HepG2 (cell line): Measurements from ENCODE around the gene ARL6IP4. TPM values are rescaled to one million over a fixed set of nuclear protein-coding genes. Genes with fewer than 3 reads are reported as not detected.

Experiments
- AKNA ChIP-seq: sonication (generic); formaldehyde crosslinking; IDR thresholded peaks from 2 replicates; pipeline ENCODE4 v1.4.0; 2020; ENCODE audit warnings: missing genetic modification reagents, borderline replicate concordance
- CREBL2 ChIP-seq: sonication (generic); formaldehyde crosslinking; IDR thresholded peaks from 2 replicates; pipeline ENCODE4 v1.8.1; 2023; ENCODE audit warnings: missing genetic modification reagents, mild to moderate bottlenecking, borderline replicate concordance
- DNMT1 ChIP-seq: sonication (generic); formaldehyde crosslinking; IDR thresholded peaks from 2 replicates; pipeline ENCODE4 v1.5.1; 2020; ENCODE audit warnings: mild to moderate bottlenecking, missing genetic modification reagents
- ELF3 ChIP-seq: IDR thresholded peaks from 2 replicates; pipeline ENCODE4 v1.6.1; 2016; ENCODE audit warnings: missing genetic modification reagents, missing compliant biosample characterization
- ELK4 ChIP-seq: sonication (generic); formaldehyde crosslinking; IDR thresholded peaks from 2 replicates; pipeline ENCODE4 v1.9.0; 2021; ENCODE audit warnings: missing genetic modification reagents, borderline replicate concordance
- HIC2 ChIP-seq: sonication (generic); formaldehyde crosslinking; IDR thresholded peaks from 2 replicates; pipeline ENCODE4 v1.9.0; 2022; ENCODE audit warnings: low read depth, missing genetic modification reagents
- JUN ChIP-seq: sonication (generic); formaldehyde crosslinking; IDR thresholded peaks from 2 replicates; pipeline ENCODE4 v1.4.0; 2020; ENCODE audit warnings: mild to moderate bottlenecking, missing genetic modification reagents
- KLF13 ChIP-seq: sonication (generic); formaldehyde crosslinking; IDR thresholded peaks from 2 replicates; pipeline ENCODE4 v1.4.0; 2020; ENCODE audit warnings: mild to moderate bottlenecking, missing genetic modification reagents
- POLR2A ChIP-seq, 2 experiments: IDR thresholded peaks; 2 replicates each; pipeline ENCODE4 v1.6.1; 2011; ENCODE audit warnings: low read depth in 2 of 2, low read length in 2 of 2, mild to moderate bottlenecking in 1 of 2, moderate library complexity in 1 of 2; ENCODE audit not compliant: insufficient read depth in 1 of 2
- PPARG ChIP-seq: conservative IDR thresholded peaks from 2 replicates; pipeline ENCODE4 v1.6.1; 2016; ENCODE audit warnings: missing biosample characterization, missing genetic modification reagents
- SP1 ChIP-seq, 2 experiments: fragments of 450-650 bp in 1 of 2; sonication (generic) in 1 of 2; formaldehyde crosslinking in 1 of 2; IDR thresholded peaks; 2 replicates each; pipeline versions ENCODE4 v1.4.0 to v1.6.1; 2016 to 2020; ENCODE audit warnings: missing genetic modification reagents in 1 of 2
- SP4 ChIP-seq: sonication (generic); formaldehyde crosslinking; IDR thresholded peaks from 2 replicates; pipeline ENCODE4 v1.8.1; 2023; ENCODE audit warnings: mild to moderate bottlenecking, missing genetic modification reagents
- TCF12 ChIP-seq, 2 experiments: fragments of 450-650 bp in 1 of 2; sonication (generic) in 1 of 2; formaldehyde crosslinking in 1 of 2; IDR thresholded peaks; 2 replicates each; pipeline versions ENCODE4 v1.6.1 to v1.8.0; 2017 to 2022; ENCODE audit warnings: antibody characterized with exemption in 1 of 2, mild to moderate bottlenecking in 1 of 2, missing genetic modification reagents in 1 of 2, moderate library complexity in 1 of 2
- TRIM22 ChIP-seq: fragments of 450-650 bp; IDR thresholded peaks from 2 replicates; pipeline ENCODE4 v1.6.1; 2017
- ZNF256 ChIP-seq: sonication (generic); formaldehyde crosslinking; conservative IDR thresholded peaks from 2 replicates; pipeline ENCODE4 v1.4.0; 2020; ENCODE audit warnings: missing genetic modification reagents
- ZNF510 ChIP-seq: sonication (generic); formaldehyde crosslinking; IDR thresholded peaks from 2 replicates; pipeline ENCODE4 v1.4.0; 2020; ENCODE audit warnings: low read depth, mild to moderate bottlenecking, missing genetic modification reagents
- polyA plus RNA-seq, 8 experiments: library from polyadenylated mRNA; depleted of rRNA in 3 of 8; stranded (reverse) in 7 of 8; unstranded in 1 of 8; fragments of >200 nt; fragmentation: Illumina TruSeq in 4 of 8; extraction: Trizol in 4 of 8; gene quantifications; 2 replicates each; pipeline versions ENCODE4 v1.2.1 to v1.2.3, GENCODE V29; 2011 to 2016; ENCODE audit warnings: low read depth in 4 of 8, missing spikeins in 1 of 8, mixed read lengths in 1 of 8; ENCODE audit not compliant: insufficient read depth in 1 of 8
- total RNA-seq, 5 experiments: library from RNA; depleted of rRNA; stranded (reverse); fragments of >200 nt; fragmentation: Illumina TruSeq; extraction: Trizol; gene quantifications; 2 replicates each; pipeline ENCODE4 v1.2.3, GENCODE V29; 2016; ENCODE audit warnings: low read depth in 1 of 5

ARL6IP4 gene
- total and polyA plus RNA-seq, 2 of the 13 experiments (the other 11 are each of a cell fraction or from before 2014, with no cell fraction given), result 155 to 220 TPM

- TF ChIP-seq AKNA (CRISPR knock-in tag), result no peak
- no peak for TF ChIP-seq ZNF510 (CRISPR knock-in tag)
- TF ChIP-seq KLF13 (CRISPR knock-in tag), result no peak
- TF ChIP-seq HIC2 (CRISPR knock-in tag), result peak; percentile 49
- peak in 1 of 2 experiments; percentile 54; a peak in 2 of 4 replicates for TF ChIP-seq POLR2A (IDR thresholded peaks at IDR 0.05; ENCODE audit: insufficient read depth in 1 of 2, low read depth in 2 of 2, low read length in 2 of 2)
- TF ChIP-seq TRIM22, result no peak
- no peak for TF ChIP-seq ZNF256
- peak; percentile 97 for TF ChIP-seq ELF3 (CRISPR knock-in tag)
- no peak for TF ChIP-seq DNMT1 (CRISPR knock-in tag)
- no peak for TF ChIP-seq SP1 (IDR thresholded peaks at IDR 0.05)
- no peak for TF ChIP-seq SP1 (CRISPR knock-in tag; IDR thresholded peaks at IDR 0.05)
- TF ChIP-seq ELK4 (CRISPR knock-in tag), result no peak
- TF ChIP-seq CREBL2 (CRISPR knock-in tag), result no peak
- TF ChIP-seq JUN (CRISPR knock-in tag), result no peak
- peak; percentile 56 for TF ChIP-seq PPARG (CRISPR knock-in tag)
- peak; percentile 82; the same call in 1 of the 2 replicates for TF ChIP-seq SP4 (CRISPR knock-in tag)
- TF ChIP-seq TCF12 (IDR thresholded peaks at IDR 0.05), result no peak
- 0 out of 2 replicates have a peak, but pooled peaks have one; percentile 37 for TF ChIP-seq TCF12 (CRISPR knock-in tag; IDR thresholded peaks at IDR 0.05)
These were observed 4.3 kb downstream of the ARL6IP4 start (continued) for GRCh38 chr12:122984612-122985337.
